ENCODE results near the gene KCTD7.
A peak's percentile ranks its signal among the peaks of the same experiment; 100 is the strongest.
"Not testable (repeated sequence)": the region's sequence is repeated elsewhere in the genome, so short reads cannot be mapped to it uniquely, and the experiment has no call there.

The KCTD7 gene

DNA sequence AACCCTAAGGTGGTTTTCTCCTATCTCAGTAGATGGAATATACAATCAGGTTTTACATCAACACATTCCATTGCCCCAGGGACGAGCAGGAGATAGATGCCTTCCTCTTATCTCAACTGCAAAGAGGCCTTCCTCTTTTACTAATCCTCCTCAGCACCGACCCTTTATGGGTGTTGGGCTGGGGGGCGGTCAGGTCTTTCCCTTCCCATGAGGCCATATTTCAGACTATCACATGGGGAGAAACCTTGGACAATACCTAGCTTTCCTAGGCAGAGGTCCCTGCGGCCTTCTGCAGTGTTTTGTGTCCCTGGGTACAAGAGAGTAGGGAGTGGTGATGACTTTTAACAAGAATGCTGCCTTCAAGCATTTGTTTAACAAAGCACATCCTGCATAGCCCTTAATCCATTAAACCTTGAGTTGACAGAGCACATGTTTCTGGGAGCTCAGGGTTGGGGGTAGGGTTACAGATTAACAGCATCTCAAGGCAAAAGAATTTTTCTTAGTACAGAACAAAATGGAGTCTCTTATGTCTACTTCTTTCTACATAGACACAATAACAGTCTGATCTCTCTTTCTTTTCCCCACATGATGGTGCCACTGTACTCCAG is 9.2 kb upstream of the KCTD7 start:
- not testable (repeated sequence) for DNase-seq

DNA sequence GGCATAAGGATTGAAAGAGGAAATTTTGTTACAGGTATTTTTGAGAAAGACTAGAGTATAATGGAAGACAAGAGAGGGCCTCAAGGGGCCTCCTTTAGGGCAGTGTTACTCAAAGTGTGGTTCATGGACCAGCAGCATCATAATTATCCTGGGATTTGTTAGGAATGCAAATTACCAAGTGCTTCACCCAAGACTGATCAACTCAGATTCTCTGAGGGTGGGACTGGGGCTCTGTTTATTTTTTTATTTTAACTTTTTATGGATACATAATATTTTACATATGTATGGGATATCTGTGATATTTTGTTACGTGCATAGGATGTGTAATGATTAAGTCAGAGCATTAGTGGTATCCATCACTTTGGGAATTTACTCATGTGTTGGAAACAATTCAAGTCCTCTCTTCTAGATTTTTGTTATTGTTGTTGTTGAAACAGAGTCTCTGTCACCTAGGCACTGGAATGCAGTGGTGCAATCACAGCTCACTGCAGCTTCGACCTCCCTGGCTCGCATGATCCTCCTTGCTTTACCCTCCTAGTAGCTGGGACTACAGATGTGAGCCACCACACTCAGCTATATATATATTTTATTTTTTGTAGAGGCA is 2.2 kb upstream of the KCTD7 start:
- DNase-seq, result no peak

GRCh38 chr7:66627151-66627681 is 1.5 kb upstream of the KCTD7 start:
- DNase-seq, result no peak

GRCh38 chr7:66627881-66628360 is 760 bp upstream of the KCTD7 start:
- no peak for DNase-seq

- DNase-seq, result no peak
Measured at GRCh38 chr7:66629222-66630062, 761 bp downstream of the KCTD7 start.

GRCh38 chr7:66630531-66630930 is 1.9 kb downstream of the KCTD7 start:
- no peak for DNase-seq

- no peak for DNase-seq
Measured at GRCh38 chr7:66631471-66631870, 2.8 kb downstream of the KCTD7 start.

DNA sequence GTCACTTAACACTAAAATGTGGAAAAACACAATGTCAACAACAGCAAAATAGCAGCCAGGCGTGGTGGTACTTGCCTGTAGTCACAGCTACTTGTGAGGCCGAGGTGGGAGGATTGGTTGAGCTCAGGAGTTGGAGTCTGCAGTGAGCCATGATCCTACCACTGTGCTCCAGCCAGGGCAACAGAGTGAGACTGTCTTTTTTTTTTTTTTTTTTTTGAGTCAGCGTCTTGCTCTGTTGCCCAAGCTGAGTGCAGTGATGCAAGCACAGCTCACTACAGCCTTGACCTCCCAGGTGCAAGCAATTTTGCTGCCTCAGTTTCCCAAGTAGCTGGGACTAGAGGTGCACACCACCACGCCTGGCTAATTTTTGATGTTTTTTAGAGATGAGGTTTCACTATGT is 6.1 kb downstream of the KCTD7 start:
- DNase-seq, result no peak

- DNase-seq, result not testable (repeated sequence)
Measured at GRCh38 chr7:66635322-66635981, 6.8 kb downstream of the KCTD7 start.

GRCh38 chr7:66635982-66636546 is 7.4 kb downstream of the KCTD7 start:
- DNase-seq, result not testable (repeated sequence)

GRCh38 chr7:66638309-66639099 is 9.8 kb downstream of the KCTD7 start:
- DNase-seq, result no peak

GRCh38 chr7:66639773-66640172 is 11.1 kb downstream of the KCTD7 start:
- DNase-seq, result no peak

DNA sequence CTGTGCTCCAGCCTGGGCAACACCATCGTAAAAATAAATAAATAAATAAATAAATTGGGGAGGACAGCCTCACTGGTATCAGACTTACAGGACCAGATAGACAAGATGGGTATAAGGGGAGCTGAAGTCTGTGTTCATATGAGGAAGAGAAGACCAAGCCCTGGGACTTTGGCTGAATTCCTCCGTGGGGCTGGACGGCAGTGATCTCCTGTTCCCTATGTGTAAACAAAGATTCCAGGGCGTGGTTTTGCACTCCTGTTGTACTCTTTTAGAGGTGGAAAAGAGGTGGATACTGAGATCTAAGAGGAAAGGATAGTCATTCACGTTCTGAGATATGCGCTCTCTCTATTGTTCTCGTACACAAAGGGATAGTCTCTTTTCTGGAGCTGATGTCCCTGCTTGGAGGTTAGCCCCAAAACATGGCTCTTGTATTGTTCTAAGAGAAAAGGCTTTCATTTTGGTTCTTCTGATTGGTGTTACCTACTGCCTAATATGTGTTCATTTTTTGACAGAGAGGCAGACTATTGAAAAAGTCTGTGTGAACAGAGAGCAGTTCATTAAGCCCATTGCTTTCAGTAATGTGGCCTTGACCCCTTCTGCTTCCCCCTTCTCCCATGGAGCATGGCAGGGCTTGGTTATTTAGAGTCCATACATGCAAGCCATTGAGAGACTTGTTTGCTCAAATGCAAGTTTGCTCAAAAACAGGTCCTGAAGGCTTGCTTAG is 12.3 kb downstream of the KCTD7 start:
- no peak for DNase-seq

- DNase-seq, result no peak
Measured at GRCh38 chr7:66641526-66641871, 12.8 kb downstream of the KCTD7 start.

DNA sequence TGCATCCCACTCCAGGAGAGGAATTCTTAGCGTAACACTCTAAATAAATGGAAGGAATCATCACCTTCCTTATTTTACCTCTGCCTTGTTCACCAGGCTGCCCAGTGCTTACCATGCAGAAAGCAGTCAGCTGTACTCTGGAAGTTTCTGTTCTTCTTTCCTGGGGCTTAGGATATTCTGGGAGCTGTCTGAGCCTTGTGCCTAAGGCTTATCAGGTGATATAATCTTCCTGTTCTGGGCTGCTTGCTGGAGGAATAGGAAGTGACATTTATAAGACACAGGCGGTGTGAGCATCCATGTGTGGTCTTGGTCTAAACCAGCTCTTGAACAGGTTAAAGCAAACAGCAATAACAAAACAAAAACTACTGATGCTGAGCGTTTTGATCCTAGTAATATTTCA is 13.5 kb downstream of the KCTD7 start:
- no peak for DNase-seq

DNA sequence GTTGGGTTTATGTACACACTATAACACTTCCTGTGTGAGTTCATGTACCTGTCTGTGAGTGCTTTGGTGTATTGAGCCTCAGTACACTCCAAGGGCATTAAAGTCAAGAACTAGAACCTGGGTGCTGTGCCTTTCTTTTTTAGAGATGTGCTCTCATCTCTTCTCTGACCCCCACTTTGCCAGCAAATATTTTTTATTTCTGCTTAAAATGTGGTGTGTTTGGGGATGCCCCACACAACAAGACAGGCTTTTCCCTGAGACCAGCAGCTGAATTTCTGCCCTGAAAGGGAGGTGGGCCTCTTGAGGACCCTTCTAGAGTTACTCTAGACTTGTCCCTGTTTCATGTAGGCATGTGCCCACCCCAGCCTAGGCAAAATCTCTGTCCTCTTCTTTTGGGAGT is 14.3 kb downstream of the KCTD7 start:
- DNase-seq, result no peak

- DNase-seq, result no peak
Measured at GRCh38 chr7:66643395-66643794, 14.7 kb downstream of the KCTD7 start.

DNA sequence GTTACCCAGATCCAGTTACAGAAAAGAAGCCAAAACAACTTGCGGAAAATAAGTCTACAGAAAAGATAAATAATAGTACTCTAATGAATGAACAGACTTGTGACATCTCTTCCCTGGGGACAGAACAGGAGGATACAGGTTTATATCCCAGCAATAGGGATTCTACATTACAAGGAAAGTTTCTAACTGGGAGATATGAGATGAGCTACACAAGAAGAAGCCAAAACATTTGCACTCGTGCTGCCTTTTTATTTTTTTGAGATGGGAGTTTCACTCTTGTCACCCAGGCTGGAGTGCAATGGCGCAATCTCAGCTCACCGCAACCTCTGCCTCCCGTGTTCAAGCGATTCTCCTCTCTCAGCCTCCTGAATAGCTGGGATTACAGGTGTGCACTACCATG is 22.3 kb downstream of the KCTD7 start:
- not testable (repeated sequence) for DNase-seq

DNA sequence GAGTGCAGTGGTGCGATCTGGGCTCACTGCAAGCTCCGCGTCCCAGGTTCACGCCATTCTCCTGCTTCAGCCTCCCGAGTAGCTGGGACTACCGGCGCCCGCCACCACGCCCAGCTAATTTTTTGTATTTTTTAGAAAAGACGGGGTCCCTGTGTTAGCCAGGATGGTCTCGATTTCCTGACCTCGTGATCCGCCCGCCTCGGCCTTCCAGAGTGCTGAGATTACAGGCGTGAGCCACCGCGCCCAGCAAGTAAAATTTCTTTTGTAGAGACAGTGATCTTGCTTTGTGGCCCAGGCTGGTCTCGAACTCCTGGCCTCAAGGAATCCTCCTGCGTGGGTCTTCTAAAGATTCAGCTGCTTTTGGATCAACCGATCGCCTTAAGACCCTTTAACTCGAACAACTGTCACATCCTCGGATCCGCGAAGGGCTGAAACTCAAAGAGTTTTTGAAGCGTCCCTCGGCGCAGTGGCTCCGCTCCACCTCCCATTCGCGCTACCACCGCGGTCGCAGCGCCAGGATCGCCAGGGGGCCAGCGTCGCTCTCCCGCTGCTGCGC is 25.1 kb downstream of the KCTD7 start:
- not testable (repeated sequence) for DNase-seq

GRCh38 chr7:66654275-66655112 is 25.8 kb downstream of the KCTD7 start:
- peak; percentile 96 for DNase-seq

All from NCI-H774 (cell line).